GM12874 (cell line): ENCODE data around the gene RNF5.

Experiments used
- CTCF ChIP-seq: IDR thresholded peaks from 2 replicates; pipeline ENCODE4 v1.5.1; 2011; ENCODE audit warnings: low read depth, mild to moderate bottlenecking, control low read depth, low read length, moderate library complexity; ENCODE audit not compliant: insufficient read depth

Gene RNF5

GRCh38 chr6:32192608-32193039 is 14.4 kb downstream of the RNF5 start, which contains the start of gene GPSM3:
TSS of gene GPSM3 (minus strand) at chr6:32192643. CDS start at chr6:32192513, 130 bp downstream.
- no peak for TF ChIP-seq CTCF

- TF ChIP-seq CTCF = no peak
Measured at GRCh38 chr6:32194388-32194787, 16.2 kb downstream of the RNF5 start.

GRCh38 chr6:32194825-32195651 is 16.8 kb downstream of the RNF5 start:
- TF ChIP-seq CTCF = peak; percentile 52

GRCh38 chr6:32195652-32195901 is 17.4 kb downstream of the RNF5 start:
- 0 out of 2 replicates have a peak, but pooled peaks have one; percentile 19 for TF ChIP-seq CTCF

GRCh38 chr6:32195902-32196681 is 17.9 kb downstream of the RNF5 start:
- TF ChIP-seq CTCF = no peak

GRCh38 chr6:32196682-32197616 is 18.7 kb downstream of the RNF5 start:
- no peak for TF ChIP-seq CTCF

- no peak for TF ChIP-seq CTCF
Measured at GRCh38 chr6:32198345-32198696, 20.1 kb downstream of the RNF5 start.
